HepG2 (cell line): ENCODE data around the gene RHBG. TPM values are rescaled to one million over a fixed set of nuclear protein-coding genes. Genes with fewer than 3 reads are reported as not detected.
A peak's percentile ranks its signal among the peaks of the same experiment; 100 is the strongest.

Experiments
- ARNT ChIP-seq: fragments of 450-650 bp; IDR thresholded peaks from 2 replicates; pipeline ENCODE4 v1.6.1; 2017
- CCDC6 ChIP-seq: sonication (generic); formaldehyde crosslinking; IDR thresholded peaks from 2 replicates; pipeline ENCODE4 v1.8.1; 2022; ENCODE audit warnings: mild to moderate bottlenecking, missing genetic modification reagents, moderate library complexity
- CREM ChIP-seq, 2 experiments: sonication (generic) in 1 of 2; formaldehyde crosslinking in 1 of 2; IDR thresholded peaks; 2 replicates each; pipeline versions ENCODE4 v1.4.0 to v1.6.1; 2016 to 2020; ENCODE audit warnings: antibody characterized with exemption in 1 of 2, mild to moderate bottlenecking in 1 of 2, missing genetic modification reagents in 1 of 2
- FOXA3 ChIP-seq: IDR thresholded peaks from 2 replicates; pipeline ENCODE4 v1.6.1; 2016; ENCODE audit warnings: missing genetic modification reagents, missing compliant biosample characterization
- GATA4 ChIP-seq: sonication (generic); IDR thresholded peaks from 2 replicates; pipeline ENCODE4 v1.6.1; 2016; ENCODE audit warnings: antibody characterized with exemption, low read depth, borderline replicate concordance
- HOXA5 ChIP-seq: sonication (generic); formaldehyde crosslinking; IDR thresholded peaks from 2 replicates; pipeline ENCODE4 v1.4.0; 2020; ENCODE audit warnings: missing genetic modification reagents
- IRX3 ChIP-seq: sonication (generic); formaldehyde crosslinking; IDR thresholded peaks from 2 replicates; pipeline ENCODE4 v1.8.1; 2023; ENCODE audit warnings: mild to moderate bottlenecking, low read depth, missing genetic modification reagents, borderline replicate concordance
- LCORL ChIP-seq, 2 experiments: fragments of 450-650 bp in 1 of 2; sonication (generic) in 1 of 2; formaldehyde crosslinking in 1 of 2; IDR thresholded peaks; 2 replicates each; pipeline versions ENCODE4 v1.5.0 to v1.6.1; 2017 to 2020; ENCODE audit warnings: antibody characterized with exemption in 1 of 2, missing genetic modification reagents in 1 of 2
- MAFK ChIP-seq, 2 experiments: IDR thresholded peaks in 1 of 2; conservative IDR thresholded peaks in 1 of 2; 2 replicates each; pipeline ENCODE4 v1.6.1; 2011; ENCODE audit warnings: improper control_type of control experiment in 2 of 2, low read length in 2 of 2
- MEIS2 ChIP-seq: sonication (generic); formaldehyde crosslinking; IDR thresholded peaks from 2 replicates; pipeline ENCODE4 v1.9.0; 2021; ENCODE audit warnings: mild to moderate bottlenecking, missing genetic modification reagents
- MTF1 ChIP-seq: sonication (generic); formaldehyde crosslinking; IDR thresholded peaks from 2 replicates; pipeline ENCODE4 v1.5.0; 2020; ENCODE audit warnings: missing genetic modification reagents
- NAIF1 ChIP-seq: sonication (generic); formaldehyde crosslinking; IDR thresholded peaks from 2 replicates; pipeline ENCODE4 v1.5.0; 2020; ENCODE audit warnings: mild to moderate bottlenecking, missing genetic modification reagents, borderline replicate concordance
- RAD21 ChIP-seq: fragments of 450-650 bp; formaldehyde crosslinking; IDR thresholded peaks from 2 replicates; pipeline ENCODE4 v1.5.0; 2020; ENCODE audit warnings: mild to moderate bottlenecking
- TCF7 ChIP-seq: sonication (generic); IDR thresholded peaks from 2 replicates; pipeline ENCODE4 v1.6.1; 2016; ENCODE audit warnings: antibody characterized with exemption, low read depth
- ZNF224 ChIP-seq: sonication (generic); formaldehyde crosslinking; IDR thresholded peaks from 2 replicates; pipeline ENCODE4 v1.5.0; 2020; ENCODE audit warnings: mild to moderate bottlenecking, missing genetic modification reagents
- ZNF253 ChIP-seq: sonication (generic); formaldehyde crosslinking; IDR thresholded peaks from 2 replicates; pipeline ENCODE4 v1.8.0; 2022; ENCODE audit warnings: mild to moderate bottlenecking, missing genetic modification reagents, borderline replicate concordance
- ZNF558 ChIP-seq: sonication (generic); formaldehyde crosslinking; IDR thresholded peaks from 2 replicates; pipeline ENCODE4 v1.9.0; 2022; ENCODE audit warnings: mild to moderate bottlenecking, missing genetic modification reagents, borderline replicate concordance
- ZSCAN9 ChIP-seq: IDR thresholded peaks from 2 replicates; pipeline ENCODE4 v1.6.1; 2016; ENCODE audit warnings: borderline replicate concordance
- polyA plus RNA-seq, 8 experiments: library from polyadenylated mRNA; depleted of rRNA in 3 of 8; stranded (reverse) in 7 of 8; unstranded in 1 of 8; fragments of >200 nt; fragmentation: Illumina TruSeq in 4 of 8; extraction: Trizol in 4 of 8; gene quantifications; 2 replicates each; pipeline versions ENCODE4 v1.2.1 to v1.2.3, GENCODE V29; 2011 to 2016; ENCODE audit warnings: low read depth in 4 of 8, missing spikeins in 1 of 8, mixed read lengths in 1 of 8; ENCODE audit not compliant: insufficient read depth in 1 of 8
- total RNA-seq, 5 experiments: library from RNA; depleted of rRNA; stranded (reverse); fragments of >200 nt; fragmentation: Illumina TruSeq; extraction: Trizol; gene quantifications; 2 replicates each; pipeline ENCODE4 v1.2.3, GENCODE V29; 2016; ENCODE audit warnings: low read depth in 1 of 5
- TF ChIP-seq, protein P1 (sequence below): sonication (generic); formaldehyde crosslinking; IDR thresholded peaks from 2 replicates; pipeline ENCODE4 v1.5.0; 2020; ENCODE audit warnings: mild to moderate bottlenecking, missing genetic modification reagents
- TF ChIP-seq, protein P2 (sequence below): sonication (generic); formaldehyde crosslinking; IDR thresholded peaks from 2 replicates; pipeline ENCODE4 v1.5.1; 2020; ENCODE audit warnings: missing genetic modification reagents, mild to moderate bottlenecking, borderline replicate concordance
- TF ChIP-seq, protein P3 (sequence below): sonication (generic); formaldehyde crosslinking; IDR thresholded peaks from 2 replicates; pipeline ENCODE4 v1.4.0; 2020; ENCODE audit warnings: missing genetic modification reagents
- TF ChIP-seq, protein P4 (sequence below): sonication (generic); formaldehyde crosslinking; IDR thresholded peaks from 2 replicates; pipeline ENCODE4 v1.4.0; 2020; ENCODE audit warnings: mild to moderate bottlenecking, low read depth, missing genetic modification reagents

The RHBG gene
- total and polyA plus RNA-seq, 2 of the 13 experiments (the other 11 are each of a cell fraction or from before 2014, with no cell fraction given) = 61.8 to 73.5 TPM

DNA sequence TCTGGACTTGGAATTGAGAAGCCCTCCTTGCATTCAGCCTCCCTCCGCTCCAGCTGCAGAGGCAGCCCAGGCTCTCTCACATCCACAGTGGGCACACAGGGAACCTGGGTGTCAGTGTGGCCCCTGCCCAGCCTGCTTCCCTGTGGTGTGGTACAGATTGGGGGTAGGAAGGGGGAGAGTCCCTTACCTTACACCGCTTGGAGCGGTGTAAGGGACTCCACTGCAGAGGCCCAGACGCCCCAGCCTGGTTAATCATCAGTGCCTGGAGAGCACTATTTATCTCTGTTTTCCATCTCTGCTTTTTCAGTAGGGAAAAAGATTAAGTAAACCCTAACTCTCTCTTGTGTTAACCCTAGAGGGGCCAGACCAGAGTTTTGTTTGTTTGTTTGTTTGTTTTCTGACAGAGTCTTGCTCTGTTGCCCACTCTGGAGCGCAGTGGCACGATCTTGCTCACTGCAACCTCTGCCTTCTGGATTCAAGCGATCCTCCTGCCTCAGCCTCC lies 803 bp upstream of the RHBG start (continued):
- TF ChIP-seq MTF1 (0 out of 2 replicates have a peak, but pooled peaks have one; percentile 23), ARNT (no peak), MEIS2 (peak; percentile 40; the same call in 1 of the 2 replicates), ZNF253 (CRISPR knock-in tag) (no peak), LCORL (IDR thresholded peaks at IDR 0.05) (no peak), LCORL (CRISPR knock-in tag; IDR thresholded peaks at IDR 0.05) (peak; percentile 69), FOXA3 (CRISPR knock-in tag) (peak; percentile 54), TCF7 (peak; percentile 19; the same call in 1 of the 2 replicates), HOXA5 (CRISPR knock-in tag) (peak; percentile 48; the same call in 1 of the 2 replicates), ZNF558 (CRISPR knock-in tag) (peak; percentile 36; the same call in 1 of the 2 replicates), MAFK (conservative IDR thresholded peaks at IDR 0.05 in 1 of 2, IDR thresholded peaks at IDR 0.05 in 1 of 2; ENCODE audit: low read length in 2 of 2) (no peak), GATA4 (peak; percentile 34; the same call in 1 of the 2 replicates), NAIF1 (0 out of 2 replicates have a peak, but pooled peaks have one; percentile 16), CCDC6 (CRISPR knock-in tag) (peak; percentile 57; the same call in 1 of the 2 replicates), ZNF224 (CRISPR knock-in tag) (no peak), RAD21 (CRISPR knock-in tag) (0 out of 2 replicates have a peak, but pooled peaks have one; percentile 18), ZSCAN9 (CRISPR knock-in tag) (0 out of 2 replicates have a peak, but pooled peaks have one; percentile 4), IRX3 (0 out of 2 replicates have a peak, but pooled peaks have one; percentile 19), CREM (IDR thresholded peaks at IDR 0.05) (peak; percentile 6; the same call in 1 of the 2 replicates), CREM (CRISPR knock-in tag; IDR thresholded peaks at IDR 0.05) (no peak)
- TF ChIP-seq, protein P1, sequence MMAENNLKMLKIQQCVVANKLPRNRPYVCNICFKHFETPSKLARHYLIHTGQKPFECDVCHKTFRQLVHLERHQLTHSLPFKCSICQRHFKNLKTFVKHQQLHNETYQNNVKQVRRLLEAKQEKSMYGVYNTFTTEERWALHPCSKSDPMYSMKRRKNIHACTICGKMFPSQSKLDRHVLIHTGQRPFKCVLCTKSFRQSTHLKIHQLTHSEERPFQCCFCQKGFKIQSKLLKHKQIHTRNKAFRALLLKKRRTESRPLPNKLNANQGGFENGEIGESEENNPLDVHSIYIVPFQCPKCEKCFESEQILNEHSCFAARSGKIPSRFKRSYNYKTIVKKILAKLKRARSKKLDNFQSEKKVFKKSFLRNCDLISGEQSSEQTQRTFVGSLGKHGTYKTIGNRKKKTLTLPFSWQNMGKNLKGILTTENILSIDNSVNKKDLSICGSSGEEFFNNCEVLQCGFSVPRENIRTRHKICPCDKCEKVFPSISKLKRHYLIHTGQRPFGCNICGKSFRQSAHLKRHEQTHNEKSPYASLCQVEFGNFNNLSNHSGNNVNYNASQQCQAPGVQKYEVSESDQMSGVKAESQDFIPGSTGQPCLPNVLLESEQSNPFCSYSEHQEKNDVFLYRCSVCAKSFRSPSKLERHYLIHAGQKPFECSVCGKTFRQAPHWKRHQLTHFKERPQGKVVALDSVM (CRISPR knock-in tag) = peak; percentile 96
- TF ChIP-seq, protein P2, sequence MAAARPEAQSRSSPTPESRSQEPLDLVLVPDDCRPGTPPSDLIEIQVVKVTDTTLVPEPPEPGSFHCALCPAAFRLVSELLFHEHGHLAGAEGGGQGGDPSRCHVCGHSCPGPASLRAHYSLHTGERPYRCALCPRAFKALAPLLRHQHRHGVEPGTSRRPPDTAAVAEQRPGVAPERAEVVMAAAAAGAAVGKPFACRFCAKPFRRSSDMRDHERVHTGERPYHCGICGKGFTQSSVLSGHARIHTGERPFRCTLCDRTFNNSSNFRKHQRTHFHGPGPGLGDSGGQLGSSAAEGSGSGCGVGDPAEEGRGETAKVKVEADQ (CRISPR knock-in tag) = no peak
- TF ChIP-seq, protein P3, sequence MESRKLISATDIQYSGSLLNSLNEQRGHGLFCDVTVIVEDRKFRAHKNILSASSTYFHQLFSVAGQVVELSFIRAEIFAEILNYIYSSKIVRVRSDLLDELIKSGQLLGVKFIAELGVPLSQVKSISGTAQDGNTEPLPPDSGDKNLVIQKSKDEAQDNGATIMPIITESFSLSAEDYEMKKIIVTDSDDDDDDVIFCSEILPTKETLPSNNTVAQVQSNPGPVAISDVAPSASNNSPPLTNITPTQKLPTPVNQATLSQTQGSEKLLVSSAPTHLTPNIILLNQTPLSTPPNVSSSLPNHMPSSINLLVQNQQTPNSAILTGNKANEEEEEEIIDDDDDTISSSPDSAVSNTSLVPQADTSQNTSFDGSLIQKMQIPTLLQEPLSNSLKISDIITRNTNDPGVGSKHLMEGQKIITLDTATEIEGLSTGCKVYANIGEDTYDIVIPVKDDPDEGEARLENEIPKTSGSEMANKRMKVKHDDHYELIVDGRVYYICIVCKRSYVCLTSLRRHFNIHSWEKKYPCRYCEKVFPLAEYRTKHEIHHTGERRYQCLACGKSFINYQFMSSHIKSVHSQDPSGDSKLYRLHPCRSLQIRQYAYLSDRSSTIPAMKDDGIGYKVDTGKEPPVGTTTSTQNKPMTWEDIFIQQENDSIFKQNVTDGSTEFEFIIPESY = no peak
- TF ChIP-seq, protein P4, sequence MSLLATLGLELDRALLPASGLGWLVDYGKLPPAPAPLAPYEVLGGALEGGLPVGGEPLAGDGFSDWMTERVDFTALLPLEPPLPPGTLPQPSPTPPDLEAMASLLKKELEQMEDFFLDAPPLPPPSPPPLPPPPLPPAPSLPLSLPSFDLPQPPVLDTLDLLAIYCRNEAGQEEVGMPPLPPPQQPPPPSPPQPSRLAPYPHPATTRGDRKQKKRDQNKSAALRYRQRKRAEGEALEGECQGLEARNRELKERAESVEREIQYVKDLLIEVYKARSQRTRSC = no peak
